GM12891 (cell line): Measurements from ENCODE around the gene TFB1M.

Experiments used
- DNase-seq: peaks from one replicate; pipeline ENCODE4 v3.0.0; 2011; ENCODE audit warnings: low spot score; ENCODE audit not compliant: insufficient read length
- FAIRE-seq: peaks from 2 replicates; lab custom pipeline; 2011; peaks lifted over from hg19 to GRCh38; lab: Jason Lieb, UNC
- PAX5 ChIP-seq: IDR thresholded peaks from 2 replicates; pipeline ENCODE4 v1.6.1; 2011; ENCODE audit warnings: low read length, moderate library complexity, mild to moderate bottlenecking; ENCODE audit not compliant: insufficient read depth, severe bottlenecking
- POLR2A ChIP-seq: IDR thresholded peaks from 2 replicates; pipeline ENCODE4 v1.6.1; 2011; ENCODE audit warnings: low read depth, low read length, control low read depth
- POLR2AphosphoS5 ChIP-seq: IDR thresholded peaks from 2 replicates; pipeline ENCODE4 v1.6.1; 2011; ENCODE audit warnings: low read depth, low read length, control low read depth
- POU2F2 ChIP-seq: IDR thresholded peaks from 2 replicates; pipeline ENCODE4 v1.6.1; 2011; ENCODE audit warnings: low read depth, mild to moderate bottlenecking, control low read depth, low read length, moderate library complexity
- SPI1 ChIP-seq: IDR thresholded peaks from 2 replicates; pipeline ENCODE4 v1.6.1; 2011; ENCODE audit warnings: low read depth, low read length, control low read depth
- TAF1 ChIP-seq: IDR thresholded peaks from 2 replicates; pipeline ENCODE4 v1.6.1; 2011; ENCODE audit warnings: low read depth, low read length, control low read depth

Gene TFB1M

GRCh38 chr6:155330133-155330734, 15.9 kb upstream of the TFB1M start:
- TF ChIP-seq PAX5: no peak
- TF ChIP-seq SPI1: no peak
- no peak for TF ChIP-seq TAF1
- TF ChIP-seq POLR2AphosphoS5: no peak
- no peak for TF ChIP-seq POLR2A
- no peak for TF ChIP-seq POU2F2
- FAIRE-seq (no peak), DNase-seq (no peak)

GRCh38 chr6:155329460-155330132, 15.3 kb upstream of the TFB1M start:
- no peak for DNase-seq
- no peak for FAIRE-seq
- TF ChIP-seq TAF1: no peak
- TF ChIP-seq PAX5: no peak

GRCh38 chr6:155328539-155329459, 14.5 kb upstream of the TFB1M start:
- TF ChIP-seq SPI1 (no peak), POLR2A (no peak), POU2F2 (no peak), PAX5 (no peak), TAF1 (no peak), POLR2AphosphoS5 (no peak)
- FAIRE-seq (no peak), DNase-seq (no peak)

GRCh38 chr6:155328074-155328538, 13.8 kb upstream of the TFB1M start:
- FAIRE-seq: no peak
- TF ChIP-seq SPI1 (no peak), POU2F2 (no peak), PAX5 (no peak), POLR2A (no peak), POLR2AphosphoS5 (no peak), TAF1 (no peak)
- no peak for DNase-seq

GRCh38 chr6:155327326-155328073, 13.2 kb upstream of the TFB1M start:
- FAIRE-seq (peak; percentile 83), DNase-seq (no peak)
- no peak for TF ChIP-seq POU2F2
- no peak for TF ChIP-seq POLR2A
- no peak for TF ChIP-seq PAX5
- no peak for TF ChIP-seq SPI1
- no peak for TF ChIP-seq POLR2AphosphoS5
- TF ChIP-seq TAF1: no peak

GRCh38 chr6:155325700-155326516, 11.6 kb upstream of the TFB1M start:
- DNase-seq (no peak), FAIRE-seq (no peak)
- no peak for TF ChIP-seq POLR2AphosphoS5
- TF ChIP-seq POU2F2: no peak

GRCh38 chr6:155324993-155325392, 10.7 kb upstream of the TFB1M start:
- FAIRE-seq: no peak
- no peak for TF ChIP-seq SPI1
- no peak for TF ChIP-seq TAF1
- TF ChIP-seq POLR2A: no peak
- TF ChIP-seq POU2F2: no peak
- TF ChIP-seq POLR2AphosphoS5: no peak
- no peak for TF ChIP-seq PAX5

GRCh38 chr6:155324172-155324571, 9.9 kb upstream of the TFB1M start:
- no peak for TF ChIP-seq POU2F2
- TF ChIP-seq TAF1: no peak
- no peak for TF ChIP-seq SPI1
- TF ChIP-seq POLR2A: no peak
- no peak for TF ChIP-seq POLR2AphosphoS5
- no peak for TF ChIP-seq PAX5
- DNase-seq (no peak), FAIRE-seq (no peak)

More at GRCh38 chr6:155324993-155325392, 10.7 kb upstream of the TFB1M start:
- DNase-seq: no peak

GRCh38 chr6:155319902-155320301, 5.6 kb upstream of the TFB1M start:
- no peak for TF ChIP-seq POLR2AphosphoS5
- peak; percentile 91 for TF ChIP-seq SPI1
- no peak for DNase-seq
- FAIRE-seq: peak; percentile 50
